GM21825 (cell line): ENCODE data around the gene SPATA18.
A peak's percentile ranks its signal among the peaks of the same experiment; 100 is the strongest.

Experiments used
- ATAC-seq: cut with Tn5 transposase; IDR thresholded peaks from one replicate; pipeline ENCODE4 v1.9.1; 2021; ENCODE audit warnings: mild to moderate bottlenecking, moderate library complexity; ENCODE audit not compliant: unreplicated experiment

SPATA18 gene, protein sequence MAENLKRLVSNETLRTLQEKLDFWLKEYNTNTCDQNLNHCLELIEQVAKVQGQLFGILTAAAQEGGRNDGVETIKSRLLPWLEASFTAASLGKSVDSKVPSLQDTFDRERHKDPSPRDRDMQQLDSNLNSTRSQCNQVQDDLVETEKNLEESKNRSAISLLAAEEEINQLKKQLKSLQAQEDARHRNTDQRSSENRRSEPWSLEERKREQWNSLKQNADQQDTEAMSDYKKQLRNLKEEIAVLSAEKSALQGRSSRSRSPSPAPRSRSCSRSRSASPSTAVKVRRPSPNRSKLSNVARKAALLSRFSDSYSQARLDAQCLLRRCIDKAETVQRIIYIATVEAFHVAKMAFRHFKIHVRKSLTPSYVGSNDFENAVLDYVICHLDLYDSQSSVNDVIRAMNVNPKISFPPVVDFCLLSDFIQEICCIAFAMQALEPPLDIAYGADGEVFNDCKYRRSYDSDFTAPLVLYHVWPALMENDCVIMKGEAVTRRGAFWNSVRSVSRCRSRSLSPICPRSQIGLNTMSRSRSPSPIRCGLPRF

GRCh38 chr4:52051213-52051614 is at the start of gene SPATA18:
Gene SPATA18 (plus strand): TSS chr4:52051304. CDS start chr4:52051705, 401 bp downstream.
- peak; percentile 53 for ATAC-seq

GRCh38 chr4:52001616-52002015 is 49.5 kb upstream of the SPATA18 start:
- no peak for ATAC-seq

- ATAC-seq: no peak
Observed at GRCh38 chr4:52004414-52004813, 46.7 kb upstream of the SPATA18 start.

DNA sequence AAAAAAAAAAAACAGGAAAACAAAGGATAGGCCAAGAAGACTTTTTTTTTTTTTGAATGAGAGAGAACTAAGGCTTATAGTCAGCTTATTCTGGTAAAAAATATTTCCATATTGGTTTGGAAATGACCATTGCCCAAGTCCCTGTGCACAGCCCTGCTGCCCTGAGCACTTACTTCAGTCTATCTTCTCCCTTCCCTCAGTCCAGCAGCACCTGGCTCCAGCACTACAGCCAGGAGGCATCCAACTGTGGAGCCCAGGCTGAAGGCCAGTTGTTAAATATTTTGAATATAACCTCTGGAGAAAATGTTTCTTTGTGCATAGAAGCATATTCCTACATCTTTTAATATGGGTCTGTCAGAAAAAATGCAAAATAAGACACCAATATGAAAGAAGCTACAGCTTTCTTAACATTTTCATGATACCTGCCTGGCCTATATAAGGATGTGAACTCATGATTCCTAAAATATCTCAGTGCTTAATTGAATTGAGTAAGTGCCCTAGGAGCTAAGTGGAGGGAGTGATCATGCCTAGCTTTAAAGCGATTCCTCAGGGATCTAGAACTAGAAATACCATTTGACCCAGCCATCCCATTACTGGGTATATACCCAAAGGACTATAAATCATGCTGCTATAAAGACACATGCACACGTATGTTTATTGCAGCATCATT is 45.4 kb upstream of the SPATA18 start:
- no peak for ATAC-seq

GRCh38 chr4:52006887-52007286 is 44.2 kb upstream of the SPATA18 start:
- ATAC-seq: no peak

DNA sequence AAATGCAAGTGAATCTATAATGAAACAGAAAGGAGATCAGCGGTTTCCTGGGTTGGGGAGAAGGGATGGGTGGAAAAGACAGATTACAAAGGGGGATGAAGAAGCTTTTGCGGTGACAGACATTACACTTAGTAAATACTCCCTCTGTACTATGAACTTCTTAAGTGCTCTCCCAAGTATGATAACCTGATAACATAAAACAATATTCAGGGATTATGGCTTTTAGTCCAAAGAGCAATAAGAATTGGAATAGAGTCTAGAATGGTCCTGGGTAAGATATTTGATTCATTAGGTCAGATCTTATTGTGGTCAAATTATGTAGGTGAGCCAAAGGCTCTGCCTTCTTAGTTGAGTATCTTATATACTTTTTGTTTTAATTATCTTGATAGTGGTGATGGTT is 40.1 kb upstream of the SPATA18 start:
- no peak for ATAC-seq

DNA sequence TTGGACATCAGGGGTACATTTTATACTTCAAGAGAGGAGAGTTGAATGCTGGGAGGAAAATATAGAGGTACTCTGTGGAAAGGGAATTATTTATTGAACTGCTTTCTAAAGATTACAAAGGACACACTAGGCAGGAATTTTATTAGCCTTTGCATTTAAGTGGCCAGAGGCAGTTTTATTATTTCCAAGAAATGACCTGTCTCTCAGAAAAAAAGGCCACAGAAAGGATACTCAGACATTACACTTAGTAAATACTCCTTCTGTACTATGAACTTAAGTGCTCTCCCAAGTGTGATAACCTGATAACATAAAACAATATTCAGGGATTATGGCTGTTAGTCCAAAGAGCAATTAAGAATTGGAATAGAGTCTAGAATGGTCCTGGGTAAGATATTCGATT is 38.5 kb upstream of the SPATA18 start:
- ATAC-seq: no peak

GRCh38 chr4:52014903-52015302 is 36.2 kb upstream of the SPATA18 start:
- ATAC-seq: no peak

DNA sequence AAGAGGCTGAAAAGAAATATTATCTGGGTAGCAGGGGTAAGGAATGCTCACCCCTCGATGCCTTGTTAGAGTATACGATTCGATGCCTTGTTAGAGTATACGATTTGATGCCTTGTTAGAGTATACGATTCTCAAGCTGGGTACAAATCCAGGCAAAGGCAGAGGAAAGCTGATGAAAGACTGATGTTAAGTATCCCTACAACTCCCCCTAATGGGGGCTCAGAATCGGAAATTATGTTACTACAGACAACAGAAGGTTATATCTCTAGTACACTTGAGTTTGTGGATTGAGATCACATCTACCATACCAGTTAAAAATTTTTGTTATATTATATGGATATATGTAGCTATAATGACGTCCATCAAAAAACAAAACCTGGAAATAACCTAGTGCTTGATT is 35.7 kb upstream of the SPATA18 start:
- no peak for ATAC-seq

DNA sequence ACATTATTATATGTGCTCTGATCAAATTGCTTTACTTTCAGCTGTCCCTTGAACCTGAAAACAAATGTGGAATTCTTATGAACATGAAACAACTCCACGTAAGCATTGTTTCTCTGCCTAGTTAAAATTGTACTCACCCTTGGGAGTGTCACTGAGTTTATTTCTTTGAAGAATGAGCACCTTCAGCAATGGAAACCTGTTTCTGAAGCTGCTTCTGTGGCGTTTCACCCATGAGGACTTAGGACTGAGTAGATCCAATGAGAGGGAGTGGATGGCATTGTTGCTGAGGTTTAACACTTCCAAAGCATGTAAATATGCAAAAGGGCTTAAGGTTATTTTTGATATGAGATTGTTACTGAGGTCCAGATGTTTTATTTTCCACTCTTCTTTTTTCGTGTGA is 34.1 kb upstream of the SPATA18 start:
- no peak for ATAC-seq

DNA sequence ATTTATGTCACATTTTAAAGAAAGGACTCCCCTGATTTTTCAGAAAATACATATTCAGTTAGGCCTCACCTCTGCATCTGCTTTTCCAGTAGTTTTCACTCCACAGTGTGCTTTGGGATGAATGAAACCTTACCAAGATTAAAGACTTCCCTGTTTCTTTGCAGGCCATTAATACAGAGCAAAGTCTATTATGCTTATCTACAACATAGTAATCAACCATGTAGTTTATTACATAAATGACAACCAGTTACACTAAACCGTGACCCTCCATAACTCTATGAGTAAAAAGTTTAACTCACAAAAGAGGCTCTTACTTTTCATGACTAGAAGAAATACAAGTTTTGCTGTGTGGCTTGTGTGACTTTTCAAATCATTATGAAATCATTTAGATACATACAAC is 33.3 kb upstream of the SPATA18 start:
- ATAC-seq: no peak

GRCh38 chr4:52019936-52020657 is 31.0 kb upstream of the SPATA18 start, which contains the start of gene LRRC66:
Gene LRRC66 (minus strand): TSS chr4:52020363. CDS start chr4:52017613, 2,750 bp downstream.
- no peak for ATAC-seq

DNA sequence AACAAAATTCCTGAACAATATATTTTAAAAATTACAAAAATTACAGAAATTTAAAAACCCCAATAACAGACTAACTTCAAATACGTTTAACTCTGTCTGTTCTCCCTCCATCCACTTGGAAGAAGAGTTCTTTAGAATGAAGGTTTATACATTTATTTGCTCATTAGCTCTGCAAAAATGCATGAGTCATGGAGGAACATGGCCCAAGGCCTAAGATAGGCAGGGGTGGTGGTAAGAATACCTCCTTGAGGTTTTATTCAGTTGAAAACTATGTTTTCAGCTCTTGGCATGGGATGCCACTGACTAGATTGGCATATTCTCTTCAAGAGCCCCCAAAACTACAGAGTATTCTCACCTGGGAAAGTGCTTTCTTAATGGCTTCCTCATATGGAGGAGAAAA is 22.1 kb upstream of the SPATA18 start:
- ATAC-seq: no peak

DNA sequence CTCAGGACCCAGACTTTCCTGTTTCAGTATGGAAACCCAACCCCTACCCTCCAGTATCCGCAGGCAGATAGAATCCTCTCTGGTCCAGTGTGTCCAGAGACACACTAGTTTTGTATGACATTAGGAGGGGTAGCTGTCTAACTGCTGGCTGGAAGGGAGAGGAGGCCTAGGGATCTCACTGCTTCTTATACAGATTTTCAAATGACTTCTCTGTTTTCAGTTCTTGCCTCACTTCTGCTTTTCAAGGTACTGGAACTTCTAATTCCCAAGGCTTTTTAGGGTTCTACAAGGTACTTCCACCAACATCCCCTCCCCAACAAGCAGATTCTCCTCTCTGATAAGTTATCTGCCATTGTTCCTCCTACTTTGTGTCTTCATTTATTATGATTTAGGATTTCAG is 19.1 kb upstream of the SPATA18 start:
- no peak for ATAC-seq

DNA sequence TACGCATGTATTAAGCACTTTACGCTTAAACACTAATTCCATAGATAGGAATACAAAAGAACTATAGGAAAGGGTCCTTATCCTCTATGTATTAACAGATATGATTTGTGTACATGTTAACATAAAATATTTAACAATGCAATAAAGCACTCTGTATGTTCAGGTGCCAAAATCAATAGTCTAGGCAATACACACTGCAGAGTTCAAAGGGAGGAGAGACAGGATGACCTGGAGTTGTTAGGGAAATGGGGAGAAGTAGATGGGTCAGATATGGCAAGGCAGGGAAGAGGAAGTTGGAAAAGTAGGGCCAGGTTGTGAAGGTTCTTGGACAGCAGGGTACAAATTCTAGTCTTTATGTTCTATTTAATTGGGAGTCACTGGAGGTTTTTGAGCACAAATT is 15.9 kb upstream of the SPATA18 start:
- no peak for ATAC-seq

DNA sequence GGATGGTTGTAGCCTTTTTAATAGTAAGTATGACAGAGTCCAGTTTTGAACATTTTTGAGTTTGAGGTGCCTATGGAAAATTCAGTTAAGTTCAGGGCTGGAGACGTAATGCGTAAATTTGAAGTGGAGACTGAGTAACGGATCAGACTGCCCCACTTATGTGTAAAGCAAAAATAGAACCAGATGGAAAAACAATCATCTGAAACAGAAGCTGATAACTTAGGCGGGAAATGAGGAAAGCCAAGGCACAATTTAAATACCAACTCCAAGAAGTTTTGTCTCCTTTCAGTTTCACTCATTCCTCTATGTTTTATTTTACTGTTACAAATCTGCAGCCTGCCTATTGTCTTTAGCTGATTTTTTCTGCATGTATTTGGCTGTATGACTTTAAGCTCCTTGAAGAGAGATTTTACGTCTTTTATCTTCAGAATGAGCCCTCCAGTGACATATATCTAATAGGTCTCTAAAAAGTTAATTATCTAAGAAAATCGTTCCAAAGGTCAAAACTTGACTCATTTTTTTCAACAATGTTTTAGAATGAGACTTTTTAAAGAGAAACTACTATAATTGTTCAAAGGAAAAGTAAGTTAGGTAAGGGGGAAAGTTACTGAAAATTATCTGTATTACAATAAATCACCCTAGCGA is 14.1 kb upstream of the SPATA18 start:
- no peak for ATAC-seq

- ATAC-seq: peak; percentile 60
Observed at GRCh38 chr4:52037689-52038102, 13.4 kb upstream of the SPATA18 start.

DNA sequence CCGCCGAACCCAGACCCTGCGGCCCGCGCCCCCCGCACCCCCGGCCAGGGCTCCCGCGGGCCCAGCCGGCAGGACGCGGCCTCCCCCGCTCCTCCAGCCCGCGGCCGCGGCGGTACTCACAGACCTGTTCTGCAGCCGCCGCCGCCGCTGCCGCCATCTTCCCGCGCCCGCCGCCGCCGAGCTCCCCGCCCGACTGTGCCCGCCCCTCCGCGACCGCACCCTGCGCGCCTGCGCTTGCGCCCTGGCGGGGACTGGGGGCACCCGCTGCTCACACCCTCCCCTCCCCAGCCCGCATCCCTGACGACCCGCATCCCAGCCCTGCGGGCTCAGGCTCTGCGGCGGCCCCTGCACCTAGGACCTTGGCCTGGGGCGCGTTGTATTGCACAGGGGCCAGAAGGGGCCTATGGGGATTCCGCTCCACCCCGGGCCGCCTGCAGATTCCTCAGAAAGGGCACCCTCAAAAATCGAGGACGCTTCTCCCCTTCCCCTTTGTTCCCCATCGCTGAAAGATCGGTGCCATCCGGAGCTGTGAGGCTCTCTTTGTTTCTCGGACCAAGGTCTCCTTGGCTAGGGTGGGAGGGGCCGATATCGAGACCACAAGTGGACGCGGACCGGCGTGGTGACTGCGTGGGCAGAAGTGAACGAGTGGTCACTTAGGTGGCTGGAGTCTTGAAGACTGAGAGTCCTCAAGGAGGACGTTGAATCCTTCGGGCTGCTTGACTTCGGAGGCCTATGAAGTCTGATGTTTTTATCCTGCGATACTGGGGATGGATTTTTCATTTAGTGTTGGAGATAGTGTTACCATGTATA is 12.8 kb upstream of the SPATA18 start, which contains the start of gene SGCB:
Gene SGCB (minus strand): TSS at position 197 of the 810 bp plus-strand sequence. CDS start 40 bp downstream, at position 157.
- ATAC-seq: peak; percentile 96

DNA sequence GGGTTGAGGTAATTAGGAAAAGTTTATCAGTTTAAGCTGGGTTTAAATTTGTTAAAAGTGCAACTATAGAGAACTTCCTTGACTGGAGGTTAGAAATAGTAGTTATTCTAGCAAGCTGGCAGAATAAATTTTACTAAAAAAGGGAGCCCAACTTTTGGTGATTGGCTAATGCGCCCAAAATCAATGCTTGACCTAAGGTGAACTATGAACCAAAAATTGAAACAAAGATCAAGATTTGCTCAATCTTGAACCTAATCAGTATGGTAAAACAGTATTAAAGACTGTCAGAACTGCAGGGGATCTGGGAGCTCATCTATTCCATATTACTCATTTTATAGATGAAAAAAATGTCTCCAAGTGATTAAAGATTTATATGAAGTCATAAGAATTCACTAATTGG is 6.1 kb upstream of the SPATA18 start:
- no peak for ATAC-seq

DNA sequence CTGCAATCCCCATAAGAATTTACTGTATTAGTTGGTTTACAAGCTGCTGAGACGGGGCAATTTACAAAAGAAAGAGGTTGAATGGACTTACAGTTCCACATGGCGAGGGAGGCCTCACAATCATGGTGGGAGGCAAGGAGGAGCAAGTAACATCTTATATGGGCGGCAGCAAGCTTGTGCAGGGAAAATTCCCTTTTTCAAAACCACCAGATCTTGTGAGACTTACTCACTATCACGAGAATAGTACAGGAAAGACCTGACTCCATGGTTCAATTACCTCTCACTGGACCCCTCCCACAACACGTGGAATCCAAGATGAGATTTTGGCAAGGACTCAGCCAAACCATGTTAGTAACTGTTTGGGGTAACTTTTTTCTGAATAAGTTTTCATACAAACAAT is 1.8 kb upstream of the SPATA18 start:
- no peak for ATAC-seq
